Measurements from ENCODE around the gene ADAM12.

ADAM12 gene

DNA sequence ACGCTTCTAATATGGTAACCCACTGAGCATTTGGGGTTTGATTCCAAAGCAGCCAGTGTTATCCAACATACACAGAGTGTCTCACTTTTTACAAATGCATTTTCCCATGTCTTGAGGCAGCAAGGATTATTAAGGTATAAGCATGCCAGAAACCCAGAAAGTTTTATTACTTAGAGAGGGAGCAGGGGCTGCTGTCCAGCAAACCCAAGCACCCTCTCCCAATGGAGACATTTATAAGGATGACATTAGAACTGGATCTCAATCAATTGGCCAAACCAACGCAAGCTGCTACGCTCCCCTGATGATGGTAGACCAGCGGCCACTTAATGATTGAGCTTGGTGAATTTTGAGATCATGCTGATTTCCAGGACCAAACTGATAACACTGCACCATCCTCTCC is 315.7 kb downstream of the ADAM12 start:
- DNase-seq (ENCODE audit: low read depth): no peak
- TF ChIP-seq, protein P1, sequence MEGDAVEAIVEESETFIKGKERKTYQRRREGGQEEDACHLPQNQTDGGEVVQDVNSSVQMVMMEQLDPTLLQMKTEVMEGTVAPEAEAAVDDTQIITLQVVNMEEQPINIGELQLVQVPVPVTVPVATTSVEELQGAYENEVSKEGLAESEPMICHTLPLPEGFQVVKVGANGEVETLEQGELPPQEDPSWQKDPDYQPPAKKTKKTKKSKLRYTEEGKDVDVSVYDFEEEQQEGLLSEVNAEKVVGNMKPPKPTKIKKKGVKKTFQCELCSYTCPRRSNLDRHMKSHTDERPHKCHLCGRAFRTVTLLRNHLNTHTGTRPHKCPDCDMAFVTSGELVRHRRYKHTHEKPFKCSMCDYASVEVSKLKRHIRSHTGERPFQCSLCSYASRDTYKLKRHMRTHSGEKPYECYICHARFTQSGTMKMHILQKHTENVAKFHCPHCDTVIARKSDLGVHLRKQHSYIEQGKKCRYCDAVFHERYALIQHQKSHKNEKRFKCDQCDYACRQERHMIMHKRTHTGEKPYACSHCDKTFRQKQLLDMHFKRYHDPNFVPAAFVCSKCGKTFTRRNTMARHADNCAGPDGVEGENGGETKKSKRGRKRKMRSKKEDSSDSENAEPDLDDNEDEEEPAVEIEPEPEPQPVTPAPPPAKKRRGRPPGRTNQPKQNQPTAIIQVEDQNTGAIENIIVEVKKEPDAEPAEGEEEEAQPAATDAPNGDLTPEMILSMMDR (IDR thresholded peaks at IDR 0.05; ENCODE audit: control insufficient read depth, extremely low read depth, insufficient read depth): no peak
- no peak overlapping the region for H3K4me3 ChIP-seq (ENCODE audit: low read depth, low read length)

DNA sequence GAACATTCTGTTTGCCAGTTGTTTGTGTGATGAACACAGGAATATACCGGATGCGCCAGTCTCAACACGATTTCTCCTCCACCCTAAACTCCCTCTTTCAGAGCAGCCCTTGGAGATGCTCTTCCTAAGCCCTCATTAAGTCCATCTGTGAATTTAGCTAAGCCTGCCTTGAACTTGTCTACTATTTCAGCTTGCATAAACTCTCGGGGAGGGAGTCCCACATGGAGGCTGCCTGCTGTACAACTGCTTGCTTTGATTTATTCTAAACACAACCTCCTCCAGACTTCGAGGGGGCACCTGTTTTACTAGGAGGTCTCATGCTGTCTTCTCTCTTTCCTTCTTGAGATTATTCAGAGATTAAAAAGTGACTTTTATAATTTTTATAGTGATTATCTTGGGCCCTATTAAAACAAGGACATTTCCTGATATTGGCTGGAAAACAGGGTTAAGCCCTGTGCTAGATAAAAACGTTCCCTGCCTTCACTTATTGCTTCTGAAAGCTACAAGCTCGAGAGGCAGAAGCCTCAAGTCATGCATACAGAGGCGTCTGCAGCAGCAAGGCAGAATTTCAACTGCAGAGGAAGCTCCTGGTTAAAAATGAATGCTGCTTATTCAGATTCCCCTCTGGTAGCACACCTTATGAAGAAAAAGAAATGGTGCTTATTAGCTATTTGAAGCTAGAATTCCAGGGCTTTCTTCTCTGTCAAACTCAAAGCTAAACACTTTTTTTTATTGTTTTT is 317.6 kb downstream of the ADAM12 start:
- H3K4me3 ChIP-seq (ENCODE audit: low read depth, low read length): no peak overlapping the region
- TF ChIP-seq, protein P1 (IDR thresholded peaks at IDR 0.05; ENCODE audit: control insufficient read depth, extremely low read depth, insufficient read depth): no peak
- no peak for DNase-seq (ENCODE audit: low read depth)

DNA sequence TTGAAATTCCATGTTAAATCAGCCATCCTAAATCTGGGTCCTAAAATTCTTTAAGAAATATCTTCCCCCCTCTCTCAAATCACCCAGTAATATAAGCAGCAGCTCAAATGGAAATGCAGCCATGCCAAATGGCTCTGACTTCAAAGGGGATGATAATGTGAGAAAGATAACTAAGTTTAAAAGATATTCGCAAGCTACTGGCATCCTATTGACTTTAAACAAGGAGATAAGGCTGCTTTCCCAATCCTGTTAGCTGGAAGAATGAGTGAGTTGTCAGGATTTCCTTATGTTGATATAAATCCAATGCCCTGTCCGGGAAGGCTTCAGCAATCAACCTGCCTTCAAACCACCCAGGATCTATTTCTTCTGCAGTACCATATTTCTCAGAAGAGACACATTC is 320.0 kb downstream of the ADAM12 start:
- no peak overlapping the region for H3K4me3 ChIP-seq (ENCODE audit: low read depth, low read length)
- TF ChIP-seq, protein P1 (IDR thresholded peaks at IDR 0.05; ENCODE audit: control insufficient read depth, extremely low read depth, insufficient read depth): no peak
- DNase-seq (ENCODE audit: low read depth): no peak

DNA sequence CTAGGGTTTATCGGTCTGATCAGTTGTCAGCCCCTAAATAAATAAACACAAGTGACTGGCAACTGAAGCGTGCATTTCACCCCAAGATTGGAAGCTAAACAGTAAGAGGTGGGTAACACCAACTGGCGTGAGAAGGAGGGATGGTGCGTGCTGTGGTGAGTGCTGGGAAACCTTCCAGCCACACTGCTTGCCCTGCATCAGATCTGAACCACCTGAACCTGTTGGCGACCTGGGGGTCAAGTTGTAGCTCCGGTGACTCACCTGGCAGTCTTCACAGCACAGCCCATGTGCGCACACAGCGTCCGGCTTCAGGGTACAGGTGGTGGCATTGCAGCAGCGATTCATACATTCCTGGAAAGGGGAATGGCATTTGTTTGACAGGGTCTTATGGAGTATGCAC is 321.8 kb downstream of the ADAM12 start:
- DNase-seq (ENCODE audit: low read depth): no peak
- TF ChIP-seq, protein P1 (IDR thresholded peaks at IDR 0.05; ENCODE audit: control insufficient read depth, extremely low read depth, insufficient read depth): no peak
- no peak overlapping the region for H3K4me3 ChIP-seq (ENCODE audit: low read depth, low read length)

DNA sequence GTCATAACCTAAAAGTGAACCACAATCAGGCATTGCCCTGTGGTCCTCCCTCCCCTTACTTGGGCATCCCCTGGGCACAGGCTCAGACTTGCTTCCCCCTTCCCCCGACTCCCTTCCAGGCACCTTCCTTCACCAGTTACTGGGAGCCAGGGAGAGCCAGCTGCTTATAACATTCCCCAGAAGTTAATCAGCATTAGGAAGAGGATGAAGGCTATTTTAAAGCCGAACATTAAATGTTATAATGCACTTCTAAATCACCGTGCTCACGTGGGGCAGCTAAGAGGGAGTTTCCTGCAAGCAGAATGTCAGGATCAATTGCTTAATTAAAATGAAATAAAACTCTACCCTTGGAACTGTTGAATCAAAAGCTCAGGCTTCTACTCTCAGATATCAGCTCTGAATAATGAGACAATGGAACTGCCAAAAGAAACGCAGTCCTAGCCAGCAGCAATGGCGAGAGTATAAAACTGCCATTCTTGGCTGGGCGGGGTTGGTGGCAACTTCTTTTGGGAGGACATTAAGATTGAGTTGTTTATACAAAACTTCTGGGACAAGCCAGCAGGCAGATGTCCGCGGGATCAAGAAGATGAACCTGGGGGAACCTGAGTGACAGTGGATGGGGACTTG is 322.4 kb downstream of the ADAM12 start:
- TF ChIP-seq, protein P1 (IDR thresholded peaks at IDR 0.05; ENCODE audit: control insufficient read depth, extremely low read depth, insufficient read depth): no peak
- no peak overlapping the region for H3K4me3 ChIP-seq (ENCODE audit: low read depth, low read length)
- no peak for DNase-seq (ENCODE audit: low read depth)

DNA sequence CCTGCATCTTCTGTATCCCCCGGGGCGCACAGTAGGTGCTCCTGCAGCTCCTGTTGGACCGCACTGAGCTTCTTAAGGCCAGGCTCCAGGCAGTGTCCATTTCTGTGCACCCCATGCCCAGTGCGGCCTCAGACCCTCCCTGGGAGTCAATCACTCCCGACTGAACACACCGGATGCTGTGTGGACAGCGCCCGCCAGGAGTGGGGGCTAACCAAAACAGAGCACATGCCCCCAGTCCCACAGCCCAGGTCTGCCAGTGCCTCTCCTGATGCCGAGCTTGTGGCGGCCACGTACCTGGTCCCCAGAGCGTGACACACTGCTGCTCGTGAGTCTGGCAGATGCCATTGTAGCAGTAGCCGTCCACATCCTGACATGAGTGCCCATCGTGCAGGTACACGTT is 323.8 kb downstream of the ADAM12 start:
- H3K4me3 ChIP-seq (ENCODE audit: low read depth, low read length): no peak overlapping the region
- DNase-seq (ENCODE audit: low read depth): no peak
- TF ChIP-seq, protein P1 (IDR thresholded peaks at IDR 0.05; ENCODE audit: control insufficient read depth, extremely low read depth, insufficient read depth): no peak

All from LNCaP clone FGC (cell line).